ENCODE data around the gene HOPX. TPM values are rescaled to one million over a fixed set of nuclear protein-coding genes. Genes with fewer than 3 reads are reported as not detected.

HOPX gene
- total RNA-seq, 4 donors from 2014 or later: 6.0 to 37.4 (median 17.4) TPM

GRCh38 chr4:56630876-56631666 is 50.0 kb downstream of the HOPX start:
- Histone ChIP-seq H3K9me3 (no peaks in the 10 kb centered on the region), H3K27me3 (no peaks in the 10 kb centered on the region), H3K4me1 (no peaks in the 10 kb centered on the region), H3K36me3 (no peaks in the 10 kb centered on the region), H3K27ac (peak overlapping the region; percentile 30 to 61), H3K4me3 (no peak overlapping the region)
- TF ChIP-seq CTCF (IDR thresholded peaks at IDR 0.05): no peak
- no peak for TF ChIP-seq POLR2A (IDR thresholded peaks at IDR 0.05)
- intact Hi-C loops (cut with DNase I; ENCODE audit: low total_unique reads): no loop called here
- DNase-seq: no peak

GRCh38 chr4:56628592-56628991 is 52.5 kb downstream of the HOPX start:
- TF ChIP-seq POLR2A (IDR thresholded peaks at IDR 0.05) (no peak), CTCF (IDR thresholded peaks at IDR 0.05) (no peak)
- Histone ChIP-seq H3K9me3 (no peaks in the 10 kb centered on the region), H3K27ac (peak overlapping the region; percentile 53 to 60), H3K4me1 (no peaks in the 10 kb centered on the region), H3K36me3 (no peaks in the 10 kb centered on the region), H3K27me3 (no peaks in the 10 kb centered on the region), H3K4me3 (no peak overlapping the region)
- intact Hi-C loops (cut with DNase I; ENCODE audit: low total_unique reads): no loop called here
- no peak for DNase-seq

GRCh38 chr4:56627985-56628384 is 53.1 kb downstream of the HOPX start:
- H3K27ac ChIP-seq: peak overlapping the region; percentile 53 to 60
- H3K36me3 ChIP-seq: no peaks in the 10 kb centered on the region
- H3K4me3 ChIP-seq: no peak overlapping the region
- DNase-seq: no peak
- no peaks in the 10 kb centered on the region for H3K4me1 ChIP-seq
- H3K27me3 ChIP-seq: no peaks in the 10 kb centered on the region
- intact Hi-C loops (cut with DNase I; ENCODE audit: low total_unique reads): no loop called here
- no peaks in the 10 kb centered on the region for H3K9me3 ChIP-seq
- TF ChIP-seq POLR2A (IDR thresholded peaks at IDR 0.05) (no peak), CTCF (IDR thresholded peaks at IDR 0.05) (no peak)

- H3K9me3 ChIP-seq: no peaks in the 10 kb centered on the region
Measured at GRCh38 chr4:56627375-56627774, 53.7 kb downstream of the HOPX start.

More at GRCh38 chr4:56627375-56627774, 53.7 kb downstream of the HOPX start:
- Histone ChIP-seq H3K4me1 (peaks cover 0 to 6% of the 10 kb centered on the region in 2 donors), H3K27me3 (no peaks in the 10 kb centered on the region), H3K4me3 (no peak overlapping the region), H3K27ac (peak overlapping the region; percentile 53 to 60), H3K36me3 (no peaks in the 10 kb centered on the region)
- intact Hi-C loops (cut with DNase I; ENCODE audit: low total_unique reads): no loop called here
- TF ChIP-seq POLR2A (IDR thresholded peaks at IDR 0.05) (no peak), CTCF (IDR thresholded peaks at IDR 0.05) (no peak)
- no peak for DNase-seq

Data from uterus (tissue), 4 donors.